Activated T-helper 2 cell treated with anti-CD3 and anti-CD28 coated beads, Interferon-gamma antibody, Interleukin-2, Interleukin-4, amounts not matched to agents 10 μg/mL and 5 μg/mL and 100 μg/mL, durations not matched to agents 14 hours and 24 hours and 36 hours (primary cell): ENCODE results near the gene LONP2. TPM values are rescaled to one million over a fixed set of nuclear protein-coding genes. Genes with fewer than 3 reads are reported as not detected.
"Not testable (repeated sequence)": the region's sequence is repeated elsewhere in the genome, so short reads cannot be mapped to it uniquely, and the experiment has no call there.

Experiments used
- DNase-seq: peaks from one replicate; pipeline ENCODE4 v3.0.0; 2021; ENCODE audit warnings: low spot score
- H3K27ac Mint-ChIP-seq: one replicate; pipeline ENCODE4 v1.8.0; 2021; ENCODE audit warnings: mixed read lengths
- H3K27me3 Mint-ChIP-seq: one replicate; pipeline ENCODE4 v1.8.0; 2021; ENCODE audit warnings: low read depth, mixed read lengths
- H3K36me3 Mint-ChIP-seq: one replicate; pipeline ENCODE4 v1.8.0; 2021; ENCODE audit warnings: low read depth, mixed read lengths
- H3K4me1 Mint-ChIP-seq: one replicate; pipeline ENCODE4 v1.8.0; 2021; ENCODE audit warnings: low read depth, mixed read lengths
- H3K4me3 Mint-ChIP-seq: one replicate; pipeline ENCODE4 v1.8.0; 2021; ENCODE audit warnings: low read depth, mild to moderate bottlenecking, moderate library complexity, mixed read lengths
- H3K9me3 Mint-ChIP-seq: one replicate; pipeline ENCODE4 v1.8.0; 2021; ENCODE audit warnings: mixed read lengths
- intact Hi-C: fragments of 100-400 bp; cut with micrococcal nuclease; formaldehyde crosslinking; loops from one replicate; pipeline ENCODE4 v1.15.1; 2023
- total RNA-seq: library from RNA; stranded (reverse); gene quantifications from 2 replicates; pipeline ENCODE4 v1.2.3, GENCODE V29; 2022

LONP2 gene
- total RNA-seq, 1 donor from 2014 or later, result 54.2 TPM

- no peak overlapping the region for H3K27ac Mint-ChIP-seq
- no peak for DNase-seq
- peaks cover 95% of the 10 kb centered on the region for H3K36me3 Mint-ChIP-seq
- intact Hi-C loops, result loop anchor here (10.0 kb wide), 1 partner anchor 66 kb away; the partner anchor contains the start of genes ABCC11 and LONP2
- peaks cover 6% of the 10 kb centered on the region for H3K4me1 Mint-ChIP-seq
- peaks cover 62% of the 10 kb centered on the region for H3K9me3 Mint-ChIP-seq
- H3K27me3 Mint-ChIP-seq, result no peaks in the 10 kb centered on the region
- no peak overlapping the region for H3K4me3 Mint-ChIP-seq
Observed at GRCh38 chr16:48310908-48311641, 67.0 kb downstream of the LONP2 start.

DNA sequence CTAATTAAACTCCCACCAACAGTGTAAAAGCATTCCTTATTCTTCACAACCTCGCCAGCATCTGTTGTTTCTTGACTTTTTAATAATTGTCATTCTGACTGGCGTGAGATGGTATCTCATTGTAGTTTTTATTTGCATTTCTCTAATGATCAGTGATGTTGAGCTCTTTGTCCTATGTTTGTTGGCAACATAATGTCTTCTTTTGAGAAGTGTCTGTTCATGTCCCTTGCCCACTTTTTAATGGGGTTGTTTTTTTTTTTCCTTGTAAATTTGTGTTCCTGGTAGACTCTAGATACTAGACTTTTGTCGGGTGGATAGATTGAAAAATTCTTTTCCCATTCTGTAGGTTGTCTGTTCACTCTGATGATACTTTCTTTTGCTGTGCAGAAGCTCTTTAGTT, 69.8 kb downstream of the LONP2 start:
- H3K27ac Mint-ChIP-seq, result not testable (repeated sequence)
- H3K36me3 Mint-ChIP-seq, result peaks cover 87% of the 10 kb centered on the region

GRCh38 chr16:48317026-48317425, 72.9 kb downstream of the LONP2 start:
- intact Hi-C loops, result loop anchor here (10.0 kb wide), 1 partner anchor 72 kb away; the partner anchor contains the start of genes ABCC11 and LONP2
- no peak overlapping the region for H3K27ac Mint-ChIP-seq
- DNase-seq, result no peak

More for the DNA sequence above, 69.8 kb downstream of the LONP2 start:
- H3K4me3 Mint-ChIP-seq, DNase-seq, H3K27me3 Mint-ChIP-seq: not testable (repeated sequence)
- Mint-ChIP-seq H3K4me1 (peaks cover 19% of the 10 kb centered on the region), H3K9me3 (peaks cover 47% of the 10 kb centered on the region)
- intact Hi-C loops, result loop anchor here (10.0 kb wide), 1 partner anchor 69 kb away; the partner anchor contains the start of genes ABCC11 and LONP2

GRCh38 chr16:48317614-48318315, 73.7 kb downstream of the LONP2 start:
- Mint-ChIP-seq H3K27me3 (no peaks in the 10 kb centered on the region), H3K4me1 (peaks cover 21% of the 10 kb centered on the region), H3K27ac (peak overlapping the region; percentile 68), H3K36me3 (peaks cover 53% of the 10 kb centered on the region), H3K4me3 (peak overlapping the region; percentile 14), H3K9me3 (peaks cover 14% of the 10 kb centered on the region)
- intact Hi-C loops, result loop anchor here (10.0 kb wide), 1 partner anchor 73 kb away; the partner anchor contains the start of genes ABCC11 and LONP2
- DNase-seq, result no peak

More at GRCh38 chr16:48317026-48317425, 72.9 kb downstream of the LONP2 start:
- Mint-ChIP-seq H3K4me1 (peaks cover 21% of the 10 kb centered on the region), H3K4me3 (no peak overlapping the region), H3K27me3 (no peaks in the 10 kb centered on the region), H3K36me3 (peaks cover 57% of the 10 kb centered on the region), H3K9me3 (peaks cover 22% of the 10 kb centered on the region)

GRCh38 chr16:48318630-48319029, 74.5 kb downstream of the LONP2 start:
- Mint-ChIP-seq H3K27me3 (no peaks in the 10 kb centered on the region), H3K9me3 (peaks cover 6% of the 10 kb centered on the region), H3K4me3 (no peak overlapping the region), H3K36me3 (peaks cover 47% of the 10 kb centered on the region), H3K4me1 (peaks cover 21% of the 10 kb centered on the region), H3K27ac (peak overlapping the region; percentile 64)
- intact Hi-C loops, result loop anchor here (10.0 kb wide), 1 partner anchor 74 kb away; the partner anchor contains the start of genes ABCC11 and LONP2
- DNase-seq, result peak; percentile 14

DNA sequence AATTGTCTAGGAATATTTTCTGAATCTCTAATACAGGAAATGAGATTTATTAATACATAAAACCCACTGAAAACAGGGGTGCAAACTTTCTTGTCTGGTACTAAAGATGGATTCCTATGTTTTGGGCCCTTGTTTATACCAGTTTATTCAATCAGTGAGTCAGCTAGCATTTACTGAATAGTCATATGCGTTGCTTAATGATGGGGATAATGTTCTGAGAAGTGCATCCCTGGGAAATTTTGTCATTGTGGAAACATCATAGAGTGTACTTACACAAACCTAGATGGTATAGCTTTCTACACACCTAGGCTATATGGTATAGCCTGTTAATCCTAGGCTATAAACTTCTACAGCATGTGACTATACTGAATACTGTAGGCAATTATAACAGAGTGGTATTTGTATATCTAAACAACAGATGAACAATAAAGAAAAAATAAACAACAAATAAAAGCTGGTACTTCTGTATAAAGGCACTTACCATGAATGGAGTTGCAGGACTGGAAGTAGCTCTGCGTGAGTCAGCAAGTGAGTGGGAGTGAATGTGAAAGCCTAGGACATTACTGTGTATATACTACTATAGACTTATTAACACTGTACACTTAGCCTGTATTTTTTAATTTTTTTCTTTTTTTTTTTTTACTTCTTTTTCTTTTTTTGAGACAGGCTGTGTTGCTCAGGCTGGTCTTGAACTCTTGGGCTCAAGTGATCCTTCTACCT, 77.4 kb downstream of the LONP2 start:
- peaks cover 20% of the 10 kb centered on the region for H3K4me1 Mint-ChIP-seq
- intact Hi-C loops, result no loop called here
- H3K4me3 Mint-ChIP-seq, result no peak overlapping the region
- H3K27me3 Mint-ChIP-seq, result no peaks in the 10 kb centered on the region
- no peak overlapping the region for H3K27ac Mint-ChIP-seq
- H3K9me3 Mint-ChIP-seq, result no peaks in the 10 kb centered on the region
- peaks cover 36% of the 10 kb centered on the region for H3K36me3 Mint-ChIP-seq
- DNase-seq, result no peak

- intact Hi-C loops, result no loop called here
- no peak for DNase-seq
- no peaks in the 10 kb centered on the region for H3K27me3 Mint-ChIP-seq
- H3K36me3 Mint-ChIP-seq, result peaks cover 21% of the 10 kb centered on the region
- H3K4me1 Mint-ChIP-seq, result peaks cover 9% of the 10 kb centered on the region
- no peak overlapping the region for H3K4me3 Mint-ChIP-seq
- no peaks in the 10 kb centered on the region for H3K9me3 Mint-ChIP-seq
- no peak overlapping the region for H3K27ac Mint-ChIP-seq
Observed at GRCh38 chr16:48323783-48324775, 80.0 kb downstream of the LONP2 start.

DNA sequence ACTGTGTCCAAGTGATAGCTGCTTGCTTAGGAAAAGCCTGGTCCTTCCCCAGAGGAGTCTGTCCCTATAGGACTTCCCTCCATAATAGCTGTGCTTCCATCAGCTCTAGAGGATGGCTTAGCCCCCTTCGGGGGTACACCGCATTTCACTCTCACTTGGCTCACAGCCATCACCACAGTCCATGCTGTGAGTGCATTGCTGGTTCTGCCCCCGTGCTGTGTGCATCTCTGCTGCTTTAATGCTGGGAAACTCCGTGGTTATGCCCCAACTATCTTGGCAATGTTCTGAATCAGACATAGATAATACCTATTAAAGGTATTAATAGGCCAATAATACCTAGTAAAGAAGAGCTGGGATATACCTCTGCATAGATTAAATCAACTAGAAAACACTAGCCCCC, 82.8 kb downstream of the LONP2 start:
- intact Hi-C loops, result no loop called here
- peaks cover 28% of the 10 kb centered on the region for H3K36me3 Mint-ChIP-seq
- no peaks in the 10 kb centered on the region for H3K27me3 Mint-ChIP-seq

DNA sequence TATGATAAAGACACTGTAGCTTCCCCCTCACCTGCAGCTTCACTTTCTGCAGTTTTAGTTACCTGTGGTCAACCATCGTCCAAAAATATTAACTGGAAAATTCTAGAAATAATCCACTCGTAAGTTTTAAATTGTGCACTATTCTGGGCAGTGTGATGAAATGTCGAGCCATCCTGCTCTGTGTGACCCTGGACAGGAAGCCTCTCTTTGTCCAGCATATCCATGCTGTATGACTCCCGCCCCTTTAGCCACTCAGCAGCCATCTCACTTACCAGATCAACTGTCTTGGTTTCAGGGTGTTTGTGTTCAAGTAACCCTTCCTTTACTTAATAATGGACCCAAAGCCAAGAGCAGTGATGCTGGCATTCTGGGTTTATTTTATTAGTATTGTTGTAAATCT, 85.0 kb downstream of the LONP2 start:
- peaks cover 4% of the 10 kb centered on the region for H3K4me1 Mint-ChIP-seq
- no peaks in the 10 kb centered on the region for H3K9me3 Mint-ChIP-seq
- no peak overlapping the region for H3K27ac Mint-ChIP-seq
- intact Hi-C loops, result no loop called here
- no peaks in the 10 kb centered on the region for H3K27me3 Mint-ChIP-seq
- no peak overlapping the region for H3K4me3 Mint-ChIP-seq
- H3K36me3 Mint-ChIP-seq, result peaks cover 21% of the 10 kb centered on the region
- no peak for DNase-seq

More for the DNA sequence above, 82.8 kb downstream of the LONP2 start:
- Mint-ChIP-seq H3K4me3 (no peak overlapping the region), H3K9me3 (no peaks in the 10 kb centered on the region), H3K27ac (no peak overlapping the region), H3K4me1 (peaks cover 7% of the 10 kb centered on the region)
- no peak for DNase-seq

DNA sequence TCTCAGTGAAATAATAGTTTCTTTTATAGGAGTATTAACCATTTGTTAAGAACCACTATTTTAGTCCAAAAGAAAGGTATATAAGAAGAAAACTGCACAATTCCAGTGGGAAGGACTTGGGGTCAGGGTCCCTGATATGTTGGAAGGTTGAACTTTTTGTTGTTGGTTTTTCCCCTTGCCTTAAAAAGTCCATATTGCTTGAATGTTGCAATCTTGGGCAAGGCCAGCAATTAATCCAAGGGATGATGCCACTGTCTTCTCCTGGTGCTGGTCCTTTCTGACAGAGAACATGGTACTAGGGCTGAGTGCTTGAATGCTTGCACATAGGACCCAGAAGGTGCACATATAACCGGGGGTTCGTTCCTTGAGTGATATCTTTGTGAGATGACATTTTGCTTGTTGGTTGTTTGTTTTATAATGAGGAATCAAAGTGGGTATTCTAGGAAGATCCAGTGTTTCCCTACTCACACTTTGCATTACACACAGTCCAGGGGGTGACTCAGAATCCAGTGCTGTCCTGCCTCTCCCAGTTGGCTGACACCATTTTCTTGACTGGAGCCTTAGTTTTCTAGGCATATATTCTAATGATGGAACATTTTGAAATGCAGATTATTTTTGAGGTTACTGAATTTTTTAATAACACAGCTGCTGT, 86.2 kb downstream of the LONP2 start:
- Mint-ChIP-seq H3K27ac (no peak overlapping the region), H3K36me3 (peaks cover 25% of the 10 kb centered on the region), H3K4me1 (peaks cover 3% of the 10 kb centered on the region), H3K27me3 (no peaks in the 10 kb centered on the region), H3K9me3 (no peaks in the 10 kb centered on the region), H3K4me3 (no peak overlapping the region)
- no peak for DNase-seq
- intact Hi-C loops, result no loop called here

- no peaks in the 10 kb centered on the region for H3K27me3 Mint-ChIP-seq
- H3K36me3 Mint-ChIP-seq, result peaks cover 27% of the 10 kb centered on the region
- H3K9me3 Mint-ChIP-seq, result no peaks in the 10 kb centered on the region
- DNase-seq, result no peak
- intact Hi-C loops, result no loop called here
- no peak overlapping the region for H3K4me3 Mint-ChIP-seq
- no peak overlapping the region for H3K27ac Mint-ChIP-seq
- peaks cover 3% of the 10 kb centered on the region for H3K4me1 Mint-ChIP-seq
Observed at GRCh38 chr16:48330841-48331192, 86.7 kb downstream of the LONP2 start.
